Measurements from ENCODE around the gene PGLYRP2.

Gene PGLYRP2

DNA sequence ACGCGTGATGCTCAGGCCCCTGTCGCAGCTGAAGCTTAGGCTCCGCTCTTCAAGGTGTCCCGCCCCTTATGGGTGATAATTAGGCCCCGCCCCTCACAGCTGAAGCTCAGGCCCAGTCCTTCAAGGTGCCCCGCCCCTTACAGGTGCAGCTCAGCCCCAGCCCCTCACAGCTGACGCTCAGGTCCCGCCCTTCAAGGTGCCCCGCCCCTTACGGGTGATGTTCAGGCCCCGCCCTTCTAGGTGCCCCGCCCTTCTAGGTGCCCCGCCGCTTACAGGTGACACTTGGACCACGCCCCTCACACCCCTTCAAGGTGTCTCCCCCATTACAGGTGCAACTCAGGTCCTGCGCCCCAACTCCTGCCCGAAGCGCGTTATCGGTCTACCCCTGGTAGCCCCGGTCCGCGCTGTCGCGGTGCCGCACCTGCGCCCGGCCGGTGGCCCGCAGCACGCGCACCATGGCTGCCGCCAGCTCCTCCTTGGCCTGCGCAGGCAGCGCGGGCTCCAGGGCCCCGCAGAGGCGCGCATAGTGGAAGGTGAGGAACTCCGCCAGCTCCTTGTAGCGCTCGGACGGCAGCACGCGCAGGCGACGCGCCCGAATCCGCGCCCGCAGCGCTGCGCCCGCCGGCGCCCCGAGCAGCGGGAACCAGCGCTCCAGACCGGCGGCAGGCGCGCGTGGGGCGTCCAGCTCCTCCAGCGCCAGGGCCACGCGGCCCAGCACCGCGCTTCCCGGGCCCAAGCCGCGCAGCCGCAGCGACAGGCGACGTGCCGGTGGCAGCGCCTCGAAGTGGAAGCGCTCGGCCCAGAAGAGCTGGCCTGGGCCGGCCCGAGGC is 22.2 kb downstream of the PGLYRP2 start:
- no peak for DNase-seq

DNA sequence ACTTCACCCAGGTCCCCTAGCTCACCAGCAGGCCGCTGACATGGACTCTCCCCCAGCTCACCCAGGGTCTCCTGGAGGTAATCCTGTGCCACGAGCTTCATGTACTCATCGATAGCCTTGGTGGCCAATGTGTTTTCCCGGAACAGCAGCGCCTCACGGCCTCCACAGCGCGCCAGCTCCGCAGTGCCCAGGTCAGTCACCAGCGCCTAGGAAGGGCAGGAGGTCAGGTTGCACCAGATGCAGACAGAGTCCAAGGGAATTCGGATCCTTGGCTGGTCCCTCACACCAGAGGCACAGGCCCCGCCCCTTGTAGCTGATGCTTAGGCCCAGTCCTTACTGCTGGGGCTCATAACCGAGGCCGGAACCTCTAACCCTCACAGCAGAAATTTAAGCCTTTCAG is 22.9 kb downstream of the PGLYRP2 start:
- no peak for DNase-seq

DNA sequence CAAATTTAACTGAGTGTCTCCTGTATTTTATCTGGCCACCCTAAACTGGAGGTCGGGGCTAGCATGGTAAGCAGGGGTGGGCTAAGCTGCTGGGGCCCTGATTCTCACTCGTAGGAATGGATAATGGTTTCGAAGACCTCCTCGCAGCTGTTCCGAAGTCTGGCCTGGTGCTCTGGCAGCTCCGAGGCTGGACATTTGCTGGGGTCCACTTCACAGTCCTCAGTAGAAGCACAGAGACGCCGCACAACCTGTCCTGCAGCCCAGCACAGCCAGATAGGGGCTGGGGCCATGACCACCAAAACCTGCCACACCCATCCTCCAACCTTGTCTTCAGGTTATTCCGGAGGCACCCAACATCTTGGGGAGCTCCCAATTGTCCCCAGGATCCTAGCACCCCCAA is 23.3 kb downstream of the PGLYRP2 start:
- DNase-seq = no peak

DNA sequence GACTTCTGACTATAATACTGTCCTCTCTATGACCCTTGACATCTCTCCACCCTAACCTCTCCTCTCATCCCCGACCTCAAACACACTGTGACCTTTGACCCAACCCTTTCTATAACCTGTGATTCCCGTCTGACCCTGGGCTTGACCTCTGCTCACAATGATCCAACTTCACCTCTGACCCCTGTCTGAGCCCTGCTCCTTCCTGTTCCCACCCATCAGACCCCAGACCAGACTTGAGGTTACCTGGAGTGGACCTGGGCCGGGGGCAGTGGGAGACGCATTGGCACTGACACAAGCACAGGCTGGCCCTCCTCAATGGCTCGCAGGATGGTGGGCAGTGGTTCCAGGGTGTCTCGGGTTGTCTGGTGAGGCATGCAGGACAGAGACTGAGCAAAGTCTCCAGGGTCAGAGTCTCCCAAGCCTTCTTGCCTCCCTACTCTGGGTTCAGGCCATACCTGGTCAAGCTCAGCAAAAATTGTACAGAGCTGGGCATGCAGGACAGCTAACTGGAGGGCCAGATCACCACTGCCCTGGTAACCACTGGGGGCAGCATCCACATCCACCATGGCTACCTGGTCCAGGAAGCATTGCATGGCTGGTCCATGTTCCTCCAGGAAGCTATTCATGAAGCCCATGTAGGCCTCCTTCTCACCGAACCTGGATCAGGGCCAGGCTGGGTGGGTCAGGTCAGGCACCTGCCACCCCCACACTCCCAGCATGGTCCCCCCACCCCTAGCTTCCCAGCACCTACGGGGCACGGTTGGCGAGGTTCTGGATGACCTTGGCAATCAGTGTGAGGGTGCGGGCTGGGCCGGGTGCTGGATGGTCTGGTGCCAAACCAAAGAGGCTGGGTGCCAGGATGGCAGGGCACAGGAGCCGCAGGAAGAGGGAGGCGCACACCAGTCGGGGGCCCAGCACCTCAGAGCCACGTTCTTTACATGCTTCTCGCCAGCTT is 25.1 kb downstream of the PGLYRP2 start:
- no peak for DNase-seq

DNA sequence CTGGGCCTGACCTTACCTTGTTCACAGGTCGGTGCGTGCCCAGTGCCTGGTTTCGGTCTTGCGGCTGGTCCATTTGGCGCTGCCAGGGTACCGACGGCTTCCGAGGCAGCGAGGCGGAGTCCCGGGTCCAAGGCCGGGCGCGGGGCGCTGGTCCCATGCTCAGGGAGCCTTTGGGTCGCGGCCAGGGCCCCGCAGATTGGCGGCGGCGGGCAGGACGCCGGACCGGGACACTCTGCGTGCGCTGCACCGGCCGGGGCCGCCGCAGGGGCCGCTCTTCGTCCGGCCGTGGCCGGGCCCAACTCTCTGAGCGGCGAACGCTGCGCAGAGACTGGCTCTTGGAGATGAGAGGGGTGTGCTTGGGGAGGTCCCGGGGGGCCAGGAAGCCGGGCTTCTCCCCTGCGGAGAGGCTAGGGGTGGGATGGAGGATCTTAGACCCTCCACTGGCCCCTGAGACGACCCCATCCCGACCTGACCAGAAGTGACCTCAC is 26.2 kb downstream of the PGLYRP2 start:
- no peak for DNase-seq

DNA sequence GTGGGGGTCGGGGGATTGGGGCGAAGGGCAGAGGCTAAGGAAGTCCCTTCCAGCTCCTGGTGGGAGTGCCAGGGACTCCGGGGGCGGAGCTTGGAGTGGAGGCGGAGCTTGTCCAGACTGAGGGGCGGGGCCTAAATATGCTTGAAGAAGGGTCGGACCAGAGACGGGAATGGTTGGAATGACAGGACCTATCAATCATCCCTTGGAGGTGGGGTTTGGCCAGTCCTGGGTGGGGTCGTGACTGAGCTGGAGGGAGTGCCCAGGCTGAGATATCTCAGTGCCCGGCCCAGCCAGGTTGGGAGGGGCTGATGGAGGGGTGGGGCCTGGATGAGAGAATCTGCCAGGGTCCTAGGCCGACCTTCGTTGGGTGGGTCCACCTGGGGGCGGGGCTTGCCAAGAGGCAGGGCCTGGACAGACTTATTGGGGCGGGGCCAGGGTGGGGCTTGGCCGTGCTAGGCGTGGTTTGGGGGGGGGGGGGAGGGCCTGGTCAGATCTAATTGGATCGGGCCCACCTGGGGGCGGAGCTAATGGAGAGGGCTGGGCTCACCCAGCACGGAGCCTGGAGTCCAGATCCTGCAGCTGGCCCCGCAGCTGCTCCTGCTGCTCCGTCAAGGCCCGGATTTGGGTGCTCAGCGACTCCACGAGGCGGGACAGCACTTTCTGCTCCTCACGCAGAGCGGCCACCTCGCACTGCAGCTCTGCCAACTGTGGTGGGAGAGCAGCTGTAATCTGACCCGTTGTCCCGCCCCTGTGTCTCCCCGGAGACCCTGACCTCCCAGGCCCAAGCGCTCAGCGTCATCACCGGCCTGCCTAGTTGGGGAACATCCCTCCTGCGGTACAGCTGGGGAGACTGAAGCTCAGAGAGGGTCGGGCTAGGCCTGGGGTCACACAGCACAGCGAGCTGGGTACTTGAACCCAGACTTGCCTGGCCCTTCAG is 26.9 kb downstream of the PGLYRP2 start:
- peak in 24 of 58 donors; percentile 1 to 62 (median 28) for DNase-seq

DNA sequence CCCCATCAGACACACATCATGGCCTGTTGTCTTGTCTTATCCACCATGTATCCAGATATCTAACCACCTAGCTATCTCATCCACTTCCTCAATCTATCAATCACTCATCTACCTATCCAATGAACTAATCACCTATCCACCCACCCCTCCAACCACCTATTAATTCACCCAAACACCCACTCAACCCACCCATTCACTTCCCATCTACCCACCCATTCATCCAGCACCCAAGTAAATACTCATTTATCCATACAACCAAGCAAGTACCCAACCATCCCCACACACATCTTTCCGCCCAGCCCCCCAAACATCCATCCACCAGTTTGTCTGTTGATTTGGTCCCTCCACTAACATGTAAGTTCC is 28.8 kb downstream of the PGLYRP2 start:
- no peak for DNase-seq

DNA sequence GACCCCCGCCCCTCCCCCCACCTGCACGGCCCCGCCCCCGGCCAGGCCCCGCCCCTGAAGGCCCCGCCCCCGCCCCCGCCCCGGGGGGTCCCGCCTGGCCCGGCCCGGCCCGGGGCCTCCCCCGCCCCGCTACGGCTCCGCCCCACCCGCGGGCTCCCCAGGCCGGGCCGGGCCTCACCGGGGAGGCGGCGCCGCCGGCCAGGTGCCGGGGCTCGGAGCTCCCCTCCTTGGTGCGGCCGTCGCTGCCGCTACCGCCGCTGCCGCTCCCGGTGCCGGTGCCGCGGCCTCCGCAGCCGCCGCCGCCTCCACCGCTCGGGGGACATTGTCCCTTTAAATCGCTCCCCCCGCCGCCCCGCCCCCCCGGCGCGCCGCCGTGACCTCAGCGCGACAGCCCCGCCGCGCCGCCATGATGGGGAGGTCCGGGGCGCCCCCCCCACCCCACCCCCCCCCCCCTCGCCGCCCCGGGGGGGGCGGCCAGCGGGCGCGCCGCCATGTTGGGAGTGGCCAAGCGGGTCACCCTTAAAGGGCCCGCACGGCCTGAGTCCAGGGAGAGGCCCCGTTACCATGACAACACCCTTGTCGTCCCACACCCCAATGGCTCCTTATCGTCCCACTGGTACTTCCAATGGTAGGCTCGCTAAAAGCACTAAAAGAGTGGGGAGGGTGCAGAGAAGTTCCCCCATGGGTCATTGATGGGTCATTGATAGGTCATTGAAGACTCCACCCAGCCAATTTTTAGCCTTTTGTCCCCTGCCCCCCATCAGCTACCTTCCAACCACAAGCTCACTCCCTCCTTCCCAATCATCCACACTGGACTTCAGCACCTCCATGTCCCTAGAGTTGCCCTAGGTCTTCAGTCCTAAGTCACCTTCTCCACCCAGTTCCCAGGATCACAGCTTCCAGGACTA is 29.4 kb downstream of the PGLYRP2 start, which contains the start of gene WIZ:
Gene WIZ, minus strand, starts transcription at position 337 of the 908 bp plus-strand sequence. CDS start 1,649 bp downstream, outside the sequence.
- DNase-seq = peak in 56 of 58 donors; percentile 6 to 81 (median 63)

DNA sequence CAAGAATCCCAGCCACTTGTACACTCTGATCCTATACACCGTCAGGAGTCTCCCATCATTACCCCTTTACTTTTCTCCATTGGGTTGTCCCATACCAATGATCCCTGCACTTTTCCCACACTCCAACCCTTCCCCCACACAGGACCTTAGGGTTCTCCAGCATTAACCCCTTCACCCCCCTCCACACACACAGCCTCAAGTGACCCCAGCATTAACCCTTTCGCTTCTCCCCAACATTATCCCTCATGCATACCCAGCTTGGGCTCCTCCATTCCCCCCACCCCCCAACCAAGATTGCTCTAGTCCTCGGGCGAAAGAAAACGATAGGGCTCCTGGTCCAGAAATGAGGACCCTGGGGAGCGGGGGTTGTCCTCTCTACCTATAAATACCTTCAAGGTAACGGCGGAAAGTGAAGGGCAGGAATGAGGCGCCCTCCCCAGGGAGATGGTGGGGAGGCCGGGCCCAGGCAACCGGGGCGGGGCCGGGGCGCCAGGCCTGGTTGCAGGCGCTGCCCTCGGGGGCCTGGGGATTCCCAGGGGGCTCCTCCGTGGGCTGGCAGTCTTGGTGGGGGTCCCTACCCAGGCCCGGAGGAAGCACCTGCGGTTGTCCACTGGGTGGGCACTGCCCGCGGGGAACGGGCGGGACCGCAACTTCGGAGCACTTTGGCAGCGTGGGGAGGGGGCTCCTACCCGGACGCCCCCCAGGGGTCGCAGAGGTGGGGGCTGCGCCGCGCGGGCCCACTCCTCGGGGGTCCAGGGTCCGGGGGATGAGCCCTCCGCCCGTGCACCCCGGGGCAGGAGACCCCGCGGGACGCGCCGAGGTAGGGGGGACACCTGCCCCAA is 30.3 kb downstream of the PGLYRP2 start:
- DNase-seq = peak in 1 of 58 donors; percentile 38

DNA sequence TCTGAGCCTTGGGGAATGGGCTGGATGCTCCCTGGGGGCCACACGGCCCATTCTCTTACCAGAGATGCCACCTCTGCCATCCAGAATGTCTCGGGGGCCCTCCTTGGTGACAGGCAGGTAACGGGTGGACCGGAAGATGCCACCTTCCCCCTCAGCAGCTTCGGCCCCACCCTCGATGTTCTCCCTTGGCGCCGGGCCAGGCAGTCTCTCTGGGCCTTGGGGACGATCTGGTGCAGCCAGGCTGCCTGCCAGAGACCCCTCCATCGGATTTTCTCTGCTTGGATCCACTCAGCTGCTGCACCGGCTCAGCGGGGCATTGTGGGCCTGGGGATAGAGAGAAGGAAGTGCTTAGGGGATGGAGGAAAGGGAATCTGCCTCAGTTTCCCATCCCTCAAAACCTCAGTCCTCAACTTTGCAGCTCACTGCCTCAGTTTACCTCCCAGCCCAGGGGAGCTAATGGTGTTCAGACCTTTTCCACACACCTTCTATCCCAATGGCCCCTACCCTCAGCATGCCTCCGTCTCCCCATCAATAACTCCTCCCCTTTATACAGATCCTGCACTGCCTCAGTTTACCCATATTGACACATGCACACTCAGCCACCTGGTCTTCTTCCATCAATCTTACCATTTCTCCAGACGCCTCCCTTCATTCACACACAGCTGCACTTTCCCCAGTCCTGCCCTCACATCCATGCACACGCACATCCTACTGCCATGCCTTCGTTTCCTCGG is 31.1 kb downstream of the PGLYRP2 start:
- no peak for DNase-seq

DNA sequence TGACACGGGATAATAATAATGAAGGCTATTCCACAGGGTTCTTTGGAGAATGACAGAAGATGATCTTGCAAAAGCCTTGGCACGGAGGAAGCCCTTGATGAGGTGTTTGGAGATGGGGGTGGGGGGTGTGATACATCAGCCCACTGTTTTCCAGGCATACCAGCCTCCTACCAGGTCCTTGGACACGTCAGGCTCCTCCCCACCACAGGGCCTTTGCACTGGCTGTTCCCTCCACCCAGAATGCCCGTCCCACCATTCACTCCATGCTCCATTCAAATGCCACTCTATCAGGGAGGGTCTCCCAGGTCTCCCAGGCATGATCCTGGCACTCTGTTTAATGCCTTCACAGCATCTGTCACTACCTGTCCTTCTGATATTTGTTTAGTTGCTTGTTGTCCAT is 32.2 kb downstream of the PGLYRP2 start:
- DNase-seq = no peak

DNA sequence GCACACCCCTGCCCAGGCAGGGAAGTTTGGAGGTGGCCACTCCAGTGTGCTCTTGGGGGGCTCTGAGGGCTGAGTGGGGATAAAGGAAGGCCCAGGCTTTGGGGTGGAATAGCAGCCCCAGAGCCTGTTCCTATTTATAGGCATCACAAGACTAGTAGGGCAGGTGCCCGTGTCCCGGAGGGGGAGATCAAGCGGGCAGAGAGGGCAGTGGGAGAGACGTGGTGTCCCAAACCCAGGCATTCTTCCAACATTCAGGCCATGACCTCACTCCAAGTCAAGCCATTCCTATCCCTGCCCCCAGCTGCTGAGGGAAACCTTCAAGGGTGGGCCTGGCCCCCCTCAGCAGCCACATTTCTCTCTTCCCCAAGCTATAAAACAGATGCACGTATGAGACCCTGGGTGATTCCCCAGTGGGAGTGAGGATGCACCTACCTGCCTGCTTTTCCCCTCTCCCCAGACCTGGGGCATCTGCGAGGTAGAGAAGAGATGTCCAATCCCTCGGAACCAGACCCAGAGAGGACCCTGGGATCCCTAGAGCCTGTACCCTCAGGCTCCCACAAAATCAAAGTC is 33.4 kb downstream of the PGLYRP2 start:
- no peak for DNase-seq

DNA sequence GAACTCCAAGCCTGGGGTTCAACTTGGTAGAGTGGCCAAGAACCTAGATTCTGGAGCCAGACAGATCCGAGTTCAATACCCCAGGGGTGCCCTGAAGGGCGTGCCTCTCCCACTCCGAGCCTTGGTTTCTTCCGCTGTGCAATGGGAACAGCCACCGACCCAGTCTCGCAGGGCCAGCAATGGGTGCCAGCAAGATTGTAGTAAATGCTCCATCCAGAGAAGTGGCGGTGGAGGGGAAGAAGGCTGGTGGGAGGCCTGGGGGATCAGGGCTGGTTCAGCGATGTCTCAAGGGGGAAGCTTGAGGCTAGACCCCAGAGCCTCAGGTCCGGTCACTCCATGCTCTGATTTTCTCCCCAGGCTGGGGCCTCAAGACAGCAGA is 34.1 kb downstream of the PGLYRP2 start:
- DNase-seq = no peak

DNA sequence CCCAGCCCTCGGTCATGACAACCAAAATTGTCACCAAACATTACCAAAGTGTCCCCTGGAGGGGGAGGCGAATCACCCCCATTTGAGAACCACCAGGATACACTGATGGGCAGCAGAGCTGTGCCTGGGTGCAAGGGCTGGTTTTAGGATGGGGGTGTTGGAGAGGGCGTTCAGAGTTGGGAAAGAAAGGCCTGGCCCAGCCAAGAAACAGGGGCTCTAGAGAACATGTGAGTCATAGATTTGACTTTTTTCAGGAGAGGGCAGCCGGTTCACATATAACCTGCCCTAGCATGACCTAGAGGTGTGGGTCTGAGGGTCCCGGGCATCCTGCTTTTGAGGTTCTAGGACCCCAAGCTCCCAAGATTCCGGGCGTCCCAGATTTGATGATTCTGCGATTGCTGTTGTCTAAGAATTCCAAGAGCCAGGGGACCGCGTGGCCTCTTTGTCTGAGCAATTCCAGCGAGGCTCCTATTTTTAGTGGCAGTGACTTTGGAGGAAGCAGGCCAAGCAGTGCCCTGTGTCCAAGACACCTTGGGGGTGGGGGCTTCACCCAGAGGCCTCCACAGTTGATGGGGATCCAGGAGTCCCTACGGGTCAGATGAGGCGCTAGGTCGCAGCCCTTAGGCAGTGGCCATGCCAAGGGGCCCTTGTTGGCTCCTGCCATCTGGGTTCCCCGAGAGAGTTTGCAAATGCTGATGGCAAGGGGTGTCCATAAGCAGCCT is 34.6 kb downstream of the PGLYRP2 start:
- no peak for DNase-seq

DNA sequence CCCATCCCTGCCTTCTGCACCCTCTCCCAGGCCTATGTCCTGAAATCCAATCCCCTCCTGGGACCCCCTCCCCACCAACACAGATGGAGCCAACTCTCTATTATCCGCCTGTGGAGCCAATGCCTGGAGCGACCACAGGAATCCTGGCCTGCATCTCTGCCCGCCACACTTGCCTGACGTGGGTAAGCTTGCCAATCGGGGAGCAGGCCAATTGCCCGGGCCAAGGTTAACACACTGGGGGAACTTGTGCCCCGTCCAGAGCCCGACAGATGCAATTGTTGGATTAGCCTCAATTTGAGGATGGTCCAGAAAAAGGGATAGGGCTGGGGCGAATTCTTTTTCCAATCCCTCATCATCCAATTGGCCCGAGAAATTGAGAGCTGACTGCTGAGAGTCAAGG is 35.5 kb downstream of the PGLYRP2 start:
- DNase-seq = peak in 32 of 58 donors; percentile 2 to 58 (median 26)

DNA sequence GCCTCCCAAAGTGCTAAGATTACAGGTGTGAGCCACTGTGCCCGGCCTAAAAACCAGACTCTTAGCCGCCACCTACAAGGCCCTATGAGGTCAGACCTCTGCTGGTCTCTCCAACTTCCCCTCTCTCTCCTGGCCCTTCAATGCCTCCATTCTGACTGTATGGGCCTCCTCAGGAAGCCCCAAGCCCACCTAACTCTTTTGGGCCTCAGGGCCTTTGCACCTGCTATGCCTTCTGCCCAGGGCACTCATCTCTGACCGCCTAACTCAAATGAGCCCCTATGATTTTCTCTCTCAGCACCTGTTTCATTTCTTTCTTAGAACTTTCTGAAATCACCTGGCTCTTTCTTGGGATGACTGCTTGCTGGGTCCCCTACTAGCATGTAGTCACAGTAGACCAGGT is 36.0 kb downstream of the PGLYRP2 start:
- no peak for DNase-seq
